DOHH2 (cell line): ENCODE results near the gene MARCHF9.
A peak's percentile ranks its signal among the peaks of the same experiment; 100 is the strongest.

Experiments
- H3F3A ChIP-seq: fragments of 200-600 bp; sonication (generic), shearing (Covaris generic); 2 replicates; pipeline ENCODE4 v1.6.0; 2016; ENCODE audit warnings: antibody characterized with exemption, mild to moderate bottlenecking; ENCODE audit not compliant: control insufficient read depth, insufficient read depth
- H3K27ac ChIP-seq: fragments of 200-600 bp; sonication (generic); 2 replicates; pipeline ENCODE4 v1.5.1; 2014; ENCODE audit warnings: low read depth, mild to moderate bottlenecking, low read length, moderate library complexity
- H3K27me3 ChIP-seq: fragments of 200-600 bp; sonication (generic); 2 replicates; pipeline ENCODE4 v1.6.1; 2014; ENCODE audit warnings: mild to moderate bottlenecking, low read length, mixed read lengths; ENCODE audit not compliant: control insufficient read depth
- H3K36me3 ChIP-seq: fragments of 200-600 bp; sonication (generic); 2 replicates; pipeline ENCODE4 v1.6.1; 2014; ENCODE audit warnings: mild to moderate bottlenecking, low read length, moderate library complexity, mixed read lengths; ENCODE audit not compliant: control insufficient read depth
- H3K4me1 ChIP-seq: fragments of 200-600 bp; sonication (generic); 2 replicates; pipeline ENCODE4 v1.6.1; 2014; ENCODE audit warnings: mild to moderate bottlenecking, low read length, mixed read lengths; ENCODE audit not compliant: control insufficient read depth
- H3K4me2 ChIP-seq: fragments of 200-600 bp; sonication (generic); 2 replicates; pipeline ENCODE4 v1.6.0; 2014; ENCODE audit warnings: mild to moderate bottlenecking, low read length, moderate library complexity
- H3K4me3 ChIP-seq: fragments of 200-600 bp; sonication (generic); 2 replicates; pipeline ENCODE4 v1.5.1; 2014; ENCODE audit warnings: mild to moderate bottlenecking, low read length, mixed read lengths
- H3K79me2 ChIP-seq: fragments of 200-600 bp; sonication (generic); 2 replicates; pipeline ENCODE4 v1.6.1; 2014; ENCODE audit warnings: mild to moderate bottlenecking, low read length, mixed read lengths; ENCODE audit not compliant: control insufficient read depth
- H3K9me2 ChIP-seq: fragments of 200-600 bp; sonication (generic); replicated peaks from 2 replicates; pipeline ENCODE4 v1.6.1; 2014; ENCODE audit warnings: mild to moderate bottlenecking, low read length, mixed read lengths; ENCODE audit not compliant: control insufficient read depth
- H3K9me3 ChIP-seq: fragments of 200-600 bp; sonication (generic); 2 replicates; pipeline ENCODE4 v1.6.1; 2014; ENCODE audit warnings: antibody characterized with exemption, low read length, mixed read lengths; ENCODE audit not compliant: control insufficient read depth, insufficient read depth
- H4K20me1 ChIP-seq: fragments of 200-600 bp; sonication (generic); 2 replicates; pipeline ENCODE4 v1.6.0; 2014; ENCODE audit warnings: low read depth, mild to moderate bottlenecking, antibody characterized with exemption, low read length, moderate library complexity; ENCODE audit not compliant: control insufficient read depth, insufficient read depth
- EZH2phosphoT487 ChIP-seq: fragments of 200-600 bp; sonication (generic); IDR thresholded peaks from 2 replicates; pipeline ENCODE4 v1.6.1; 2017; ENCODE audit warnings: borderline replicate concordance, mild to moderate bottlenecking, antibody characterized with exemption, low read length, moderate library complexity, mixed read lengths
- TF ChIP-seq, protein P1 (sequence below): fragments of 200-600 bp; sonication (generic); IDR thresholded peaks from one replicate; pipeline ENCODE4 v1.5.1; 2014; ENCODE audit warnings: antibody characterized with exemption, mild to moderate bottlenecking, low read depth, low read length; ENCODE audit not compliant: poor library complexity, severe bottlenecking

The MARCHF9 gene

GRCh38 chr12:57780284-57780897 is 25.5 kb downstream of the MARCHF9 start:
- H4K20me1 ChIP-seq: peaks cover 4% of the 10 kb centered on the region; the same call in 1 of the 2 replicates
- no peak overlapping the region for H3K4me2 ChIP-seq
- peaks cover 21% of the 10 kb centered on the region for H3K4me1 ChIP-seq
- H3K36me3 ChIP-seq: peaks cover 17% of the 10 kb centered on the region
- no peaks in the 10 kb centered on the region for H3K27me3 ChIP-seq
- H3K79me2 ChIP-seq: peaks cover 24% of the 10 kb centered on the region
- no peak overlapping the region for H3K4me3 ChIP-seq
- TF ChIP-seq EZH2phosphoT487: no peak
- TF ChIP-seq, protein P1, sequence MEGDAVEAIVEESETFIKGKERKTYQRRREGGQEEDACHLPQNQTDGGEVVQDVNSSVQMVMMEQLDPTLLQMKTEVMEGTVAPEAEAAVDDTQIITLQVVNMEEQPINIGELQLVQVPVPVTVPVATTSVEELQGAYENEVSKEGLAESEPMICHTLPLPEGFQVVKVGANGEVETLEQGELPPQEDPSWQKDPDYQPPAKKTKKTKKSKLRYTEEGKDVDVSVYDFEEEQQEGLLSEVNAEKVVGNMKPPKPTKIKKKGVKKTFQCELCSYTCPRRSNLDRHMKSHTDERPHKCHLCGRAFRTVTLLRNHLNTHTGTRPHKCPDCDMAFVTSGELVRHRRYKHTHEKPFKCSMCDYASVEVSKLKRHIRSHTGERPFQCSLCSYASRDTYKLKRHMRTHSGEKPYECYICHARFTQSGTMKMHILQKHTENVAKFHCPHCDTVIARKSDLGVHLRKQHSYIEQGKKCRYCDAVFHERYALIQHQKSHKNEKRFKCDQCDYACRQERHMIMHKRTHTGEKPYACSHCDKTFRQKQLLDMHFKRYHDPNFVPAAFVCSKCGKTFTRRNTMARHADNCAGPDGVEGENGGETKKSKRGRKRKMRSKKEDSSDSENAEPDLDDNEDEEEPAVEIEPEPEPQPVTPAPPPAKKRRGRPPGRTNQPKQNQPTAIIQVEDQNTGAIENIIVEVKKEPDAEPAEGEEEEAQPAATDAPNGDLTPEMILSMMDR: no peak
- H3K9me3 ChIP-seq: no peaks in the 10 kb centered on the region
- H3K27ac ChIP-seq: no peak overlapping the region
- H3K9me2 ChIP-seq: no peaks in the 10 kb centered on the region
- H3F3A ChIP-seq: no peaks in the 10 kb centered on the region

- TF ChIP-seq, protein P1: no peak
- no peak for TF ChIP-seq EZH2phosphoT487
These were observed 26.3 kb downstream of the MARCHF9 start for GRCh38 chr12:57781244-57781643.

GRCh38 chr12:57781801-57782200 is 26.9 kb downstream of the MARCHF9 start:
- H3K4me1 ChIP-seq: peaks cover 21% of the 10 kb centered on the region
- no peaks in the 10 kb centered on the region for H3K9me2 ChIP-seq
- peak overlapping the region; percentile 97 for H3K4me2 ChIP-seq
- peaks cover 4% of the 10 kb centered on the region; the same call in 1 of the 2 replicates for H4K20me1 ChIP-seq
- no peaks in the 10 kb centered on the region for H3F3A ChIP-seq
- H3K9me3 ChIP-seq: no peaks in the 10 kb centered on the region
- peaks cover 31% of the 10 kb centered on the region for H3K36me3 ChIP-seq
- peaks cover 32% of the 10 kb centered on the region for H3K79me2 ChIP-seq
- no peaks in the 10 kb centered on the region for H3K27me3 ChIP-seq
- TF ChIP-seq, protein P1: no peak
- no peak for TF ChIP-seq EZH2phosphoT487
- peak overlapping the region; percentile 98 for H3K4me3 ChIP-seq
- peak overlapping the region; percentile 15 for H3K27ac ChIP-seq

More at GRCh38 chr12:57781244-57781643, 26.3 kb downstream of the MARCHF9 start:
- Histone ChIP-seq H3K4me2 (peak overlapping the region; percentile 97), H3K9me2 (no peaks in the 10 kb centered on the region), H3K4me1 (peaks cover 21% of the 10 kb centered on the region), H3F3A (no peaks in the 10 kb centered on the region), H3K36me3 (peaks cover 25% of the 10 kb centered on the region), H3K27ac (peak overlapping the region; percentile 15; the same call in 1 of the 2 replicates), H3K4me3 (peak overlapping the region; percentile 98), H3K79me2 (peaks cover 29% of the 10 kb centered on the region), H3K27me3 (no peaks in the 10 kb centered on the region), H3K9me3 (no peaks in the 10 kb centered on the region), H4K20me1 (peaks cover 4% of the 10 kb centered on the region; the same call in 1 of the 2 replicates)
